Suprapubic skin (tissue), 4 donors: ENCODE data around the gene WASF2. TPM values are rescaled to one million over a fixed set of nuclear protein-coding genes. Genes with fewer than 3 reads are reported as not detected.

ENCODE experiments used
- DNase-seq, 2 donors: peaks; one replicate each; pipeline ENCODE4 v3.0.0-alpha.2; 2019; ENCODE audit warnings: low spot score in 2 of 2
- H3K27ac ChIP-seq: fragments of 200-600 bp; sonication (generic); one replicate; pipeline ENCODE4 v1.5.1; 2019
- H3K27me3 ChIP-seq: fragments of 200-600 bp; sonication (generic); one replicate; pipeline ENCODE4 v1.5.1; 2019
- H3K36me3 ChIP-seq: fragments of 200-600 bp; sonication (generic); one replicate; pipeline ENCODE4 v1.5.1; 2019
- H3K4me1 ChIP-seq: fragments of 200-600 bp; sonication (generic); one replicate; pipeline ENCODE4 v1.5.1; 2019
- H3K4me3 ChIP-seq: fragments of 200-600 bp; sonication (generic); one replicate; pipeline ENCODE4 v1.5.1; 2019; ENCODE audit warnings: mild to moderate bottlenecking
- H3K9me3 ChIP-seq: fragments of 200-600 bp; sonication (generic); one replicate; pipeline ENCODE4 v1.5.1; 2019
- CTCF ChIP-seq, 2 donors: fragments of 200-600 bp in 1 of 2; fragments of 450-650 bp in 1 of 2; sonication (generic) in 1 of 2; IDR thresholded peaks; one replicate each; pipeline ENCODE4 v1.5.1; 2016 to 2019; ENCODE audit warnings: antibody characterized with exemption in 2 of 2, mild to moderate bottlenecking in 1 of 2, moderate library complexity in 1 of 2
- EP300 ChIP-seq: sonication (generic); formaldehyde crosslinking; IDR thresholded peaks from one replicate; pipeline ENCODE4 v1.6.1; 2017; ENCODE audit warnings: antibody characterized with exemption
- POLR2A ChIP-seq, 2 donors: fragments of 450-650 bp; IDR thresholded peaks; one replicate each; pipeline ENCODE4 v1.6.1; 2017; ENCODE audit warnings: antibody characterized with exemption in 2 of 2, mild to moderate bottlenecking in 2 of 2, moderate library complexity in 2 of 2
- POLR2AphosphoS5 ChIP-seq, 3 donors: sonication (generic); formaldehyde crosslinking; IDR thresholded peaks; one replicate each; pipeline ENCODE4 v1.6.1; 2017; ENCODE audit warnings: antibody characterized with exemption in 3 of 3
- WGBS: methylation state at CpG from one replicate; pipeline ENCODE4 v1.1.5; 2018; 5-methylcytosine and 5-hydroxymethylcytosine counted together
- total RNA-seq, 4 donors: library from RNA; depleted of rRNA; stranded (reverse); fragments of >200 nt; gene quantifications; one replicate each; pipeline ENCODE4 v1.1.0, GENCODE V29; 2016

Gene WASF2
- total RNA-seq, 4 donors from 2014 or later = 69.0 to 96.0 (median 90.4) TPM

DNA sequence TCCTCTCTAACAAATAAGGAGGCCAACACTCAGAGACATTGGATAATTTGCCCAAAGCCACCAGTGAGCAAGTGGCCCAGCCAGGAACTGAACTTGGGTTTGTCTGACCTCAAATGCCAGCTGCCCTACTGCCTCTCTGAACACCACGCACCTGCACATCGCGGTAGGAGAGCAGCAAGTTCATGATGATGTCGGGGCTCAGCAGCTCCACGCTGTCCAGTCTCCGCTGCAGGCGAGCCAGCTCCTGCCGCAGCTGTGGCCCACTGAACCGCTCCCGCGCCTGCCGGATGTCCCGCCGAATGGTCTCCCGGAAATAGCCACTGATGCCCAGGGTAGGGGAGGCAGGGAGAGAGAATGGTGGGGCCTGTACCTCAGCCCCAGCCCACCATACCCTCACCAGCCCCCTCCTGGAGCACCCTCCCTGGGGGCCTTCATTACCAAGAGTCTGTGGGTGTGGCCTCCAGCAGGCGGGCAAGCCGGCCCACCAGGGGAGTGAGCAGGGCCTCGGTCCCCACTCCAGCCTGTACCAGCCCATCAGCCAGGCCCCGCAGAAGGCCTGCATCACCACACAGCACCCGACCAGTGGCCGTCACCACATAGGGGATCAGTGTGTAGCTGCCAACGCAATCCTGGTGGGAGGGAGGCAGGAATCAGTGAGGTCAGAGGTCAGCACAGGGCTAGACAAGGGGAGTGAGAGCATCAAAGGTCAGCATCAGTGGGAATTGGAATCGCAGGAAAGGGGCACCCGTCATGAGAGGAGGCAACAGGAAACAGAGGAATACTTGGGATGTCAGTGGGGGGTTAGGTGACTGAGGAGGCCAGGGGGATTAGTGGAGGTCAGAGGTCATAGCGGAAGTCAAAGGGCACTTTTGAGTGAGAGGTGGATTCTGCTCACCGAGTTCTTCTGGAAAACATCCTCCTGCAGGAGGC lies 125.9 kb downstream of the WASF2 start:
- peaks cover 55% of the 10 kb centered on the region for H3K36me3 ChIP-seq
- H3K9me3 ChIP-seq = no peaks in the 10 kb centered on the region
- no peaks in the 10 kb centered on the region for H3K27me3 ChIP-seq
- peaks cover 55% of the 10 kb centered on the region for H3K4me1 ChIP-seq
- peak overlapping the region; percentile 60 for H3K4me3 ChIP-seq
- TF ChIP-seq POLR2A (IDR thresholded peaks at IDR 0.05) = no peak
- TF ChIP-seq EP300 = no peak
- TF ChIP-seq CTCF (IDR thresholded peaks at IDR 0.05) = no peak
- no peak for TF ChIP-seq POLR2AphosphoS5 (IDR thresholded peaks at IDR 0.05)
- 84% methylated on average over 22 of the region's 26 CpGs for WGBS
- DNase-seq = no peak
- H3K27ac ChIP-seq = no peak overlapping the region

DNA sequence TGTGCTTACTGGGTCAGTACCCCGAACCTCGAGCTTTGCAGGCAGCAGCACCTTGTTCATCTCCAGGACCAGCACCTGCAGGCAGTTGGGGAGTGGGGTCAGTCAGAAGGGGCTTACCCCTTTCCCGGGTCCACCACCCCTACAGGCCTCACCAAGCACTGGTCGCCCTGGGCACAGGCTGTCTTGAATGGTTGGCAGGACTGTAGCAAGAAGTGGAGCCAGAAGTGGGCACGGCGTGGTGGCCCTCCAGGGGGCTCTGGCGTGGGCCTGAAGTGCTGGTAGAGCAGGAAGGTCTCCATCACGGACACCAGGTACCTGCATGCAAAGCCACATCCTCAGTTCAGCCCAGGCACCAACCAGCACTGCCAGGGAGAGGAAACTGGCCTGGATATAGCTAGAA lies 128.4 kb downstream of the WASF2 start:
- 80% methylated on average over 1 of the region's 8 CpGs for WGBS
- TF ChIP-seq POLR2AphosphoS5 (IDR thresholded peaks at IDR 0.05) (no peak), POLR2A (IDR thresholded peaks at IDR 0.05) (no peak), CTCF (IDR thresholded peaks at IDR 0.05) (no peak), EP300 (no peak)
- no peaks in the 10 kb centered on the region for H3K9me3 ChIP-seq
- no peak overlapping the region for H3K4me3 ChIP-seq
- no peaks in the 10 kb centered on the region for H3K27me3 ChIP-seq
- H3K4me1 ChIP-seq = peaks cover 47% of the 10 kb centered on the region
- no peak overlapping the region for H3K27ac ChIP-seq
- peaks cover 80% of the 10 kb centered on the region for H3K36me3 ChIP-seq
- DNase-seq = no peak

DNA sequence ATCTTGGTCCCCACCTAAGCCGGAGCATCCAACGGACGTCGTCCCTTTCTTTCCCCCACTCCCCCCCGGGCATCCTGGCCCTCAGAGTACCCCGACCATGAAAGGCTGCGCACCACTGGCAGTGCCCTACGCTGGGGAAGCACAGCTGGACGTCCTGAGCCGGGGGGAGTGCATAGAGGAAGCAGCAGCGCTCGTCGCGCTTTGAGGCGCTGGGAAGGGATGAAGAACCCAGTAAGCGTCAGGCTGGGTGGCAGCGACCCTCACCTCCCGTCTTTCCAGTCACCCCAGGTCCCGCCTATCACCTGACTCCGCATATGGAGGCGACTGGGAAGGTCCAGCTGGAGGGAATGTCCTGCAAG lies 128.9 kb downstream of the WASF2 start:
- peaks cover 51% of the 10 kb centered on the region for H3K4me1 ChIP-seq
- no peaks in the 10 kb centered on the region for H3K9me3 ChIP-seq
- WGBS = 86% methylated on average over 19 of the region's 21 CpGs
- no peak overlapping the region for H3K27ac ChIP-seq
- no peak for DNase-seq
- peaks cover 85% of the 10 kb centered on the region for H3K36me3 ChIP-seq
- no peak for TF ChIP-seq POLR2A (IDR thresholded peaks at IDR 0.05)
- no peak for TF ChIP-seq CTCF (IDR thresholded peaks at IDR 0.05)
- TF ChIP-seq POLR2AphosphoS5 (IDR thresholded peaks at IDR 0.05) = no peak
- TF ChIP-seq EP300 = no peak
- H3K4me3 ChIP-seq = no peak overlapping the region
- no peaks in the 10 kb centered on the region for H3K27me3 ChIP-seq

GRCh38 chr1:27360159-27361043 lies 129.6 kb downstream of the WASF2 start:
- WGBS = 79% methylated on average over 62 of the region's 71 CpGs
- no peak overlapping the region for H3K27ac ChIP-seq
- no peaks in the 10 kb centered on the region for H3K9me3 ChIP-seq
- no peak for DNase-seq
- peak overlapping the region; percentile 13 for H3K4me3 ChIP-seq
- H3K27me3 ChIP-seq = no peaks in the 10 kb centered on the region
- peaks cover 51% of the 10 kb centered on the region for H3K4me1 ChIP-seq
- H3K36me3 ChIP-seq = peaks cover 91% of the 10 kb centered on the region
- TF ChIP-seq CTCF (IDR thresholded peaks at IDR 0.05) (no peak), POLR2AphosphoS5 (IDR thresholded peaks at IDR 0.05) (no peak)

DNA sequence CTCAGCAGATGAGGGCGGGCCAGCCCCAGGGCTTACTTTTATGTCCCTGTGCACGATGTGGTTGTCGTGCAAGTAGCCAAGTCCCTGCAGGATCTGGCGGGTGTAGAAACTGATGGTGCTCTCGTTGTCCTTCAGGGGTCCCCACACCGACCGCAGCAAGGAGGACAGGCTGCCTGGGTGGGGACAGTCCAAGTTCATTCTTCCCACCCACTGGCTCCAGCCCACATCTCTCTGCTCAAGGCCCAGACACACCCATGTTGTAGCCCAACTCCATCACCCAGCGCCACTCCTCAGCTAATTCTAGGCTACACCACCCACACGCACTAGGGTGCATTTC lies 130.2 kb downstream of the WASF2 start:
- H3K9me3 ChIP-seq = no peaks in the 10 kb centered on the region
- peaks cover 46% of the 10 kb centered on the region for H3K4me1 ChIP-seq
- TF ChIP-seq POLR2AphosphoS5 (IDR thresholded peaks at IDR 0.05) (no peak), CTCF (IDR thresholded peaks at IDR 0.05) (no peak), EP300 (no peak), POLR2A (IDR thresholded peaks at IDR 0.05) (no peak)
- DNase-seq = no peak
- H3K27me3 ChIP-seq = no peaks in the 10 kb centered on the region
- H3K4me3 ChIP-seq = no peak overlapping the region
- H3K36me3 ChIP-seq = peaks cover 96% of the 10 kb centered on the region
- WGBS = 69% methylated on average over 3 of the region's 9 CpGs
- no peak overlapping the region for H3K27ac ChIP-seq
